ENCODE results near the gene EEPD1.
"Not testable (repeated sequence)": the region's sequence is repeated elsewhere in the genome, so short reads cannot be mapped to it uniquely, and the experiment has no call there.

The EEPD1 gene

GRCh38 chr7:36152756-36153570, at the start of gene EEPD1:
TSS of gene EEPD1 (plus strand) at chr7:36153254. CDS start at chr7:36154325, 1,071 bp downstream.
- DNase-seq: peak; percentile 98

- DNase-seq: no peak
Measured at GRCh38 chr7:36103837-36104561, 49.1 kb upstream of the EEPD1 start.

GRCh38 chr7:36106972-36107908, 45.8 kb upstream of the EEPD1 start:
- DNase-seq: not testable (repeated sequence)

GRCh38 chr7:36107926-36108631, 45.0 kb upstream of the EEPD1 start:
- no peak for DNase-seq

- DNase-seq: no peak
Measured at GRCh38 chr7:36109013-36109627, 43.9 kb upstream of the EEPD1 start.

GRCh38 chr7:36110584-36110983, 42.5 kb upstream of the EEPD1 start:
- DNase-seq: no peak

- no peak for DNase-seq
Measured at GRCh38 chr7:36112969-36113368, 40.1 kb upstream of the EEPD1 start.

- no peak for DNase-seq
Measured at GRCh38 chr7:36114355-36114754, 38.7 kb upstream of the EEPD1 start.

GRCh38 chr7:36115448-36116321, 37.4 kb upstream of the EEPD1 start:
- DNase-seq: peak; percentile 70

GRCh38 chr7:36116347-36117202, 36.5 kb upstream of the EEPD1 start:
- no peak for DNase-seq

- DNase-seq: no peak
Measured at GRCh38 chr7:36117203-36117840, 35.7 kb upstream of the EEPD1 start.

GRCh38 chr7:36118344-36118743, 34.7 kb upstream of the EEPD1 start:
- no peak for DNase-seq

- DNase-seq: no peak
Measured at GRCh38 chr7:36119005-36119706, 33.9 kb upstream of the EEPD1 start.

- not testable (repeated sequence) for DNase-seq
Measured at GRCh38 chr7:36119983-36120646, 32.9 kb upstream of the EEPD1 start.

- not testable (repeated sequence) for DNase-seq
Measured at GRCh38 chr7:36125630-36126029, 27.4 kb upstream of the EEPD1 start.

- DNase-seq: peak; percentile 48
Measured at GRCh38 chr7:36127075-36127740, 25.8 kb upstream of the EEPD1 start.

GRCh38 chr7:36128448-36129047, 24.5 kb upstream of the EEPD1 start:
- peak; percentile 81 for DNase-seq

Data from NCI-H2171 treated with DMSO at 0.1 percent for 48 hours (cell line).